Panc1 (cell line): ENCODE measurements around the gene VPS35L. TPM values are rescaled to one million over a fixed set of nuclear protein-coding genes. Genes with fewer than 3 reads are reported as not detected.

ENCODE experiments used
- ATAC-seq: fragments of 200-7000 bp; cut with Tn5 transposase; 2 replicates; pipeline ENCODE4 v1.9.1; 2020; ENCODE audit warnings: mild to moderate bottlenecking, moderate library complexity
- BruUV-seq: library from RNA; stranded (reverse); fragments of 400-500 nt; replicated peaks from 2 replicates; lab custom pipeline; 2021; lab: Mats Ljungman, UMichigan
- CTCF ChIA-PET: fragments of 300-600 bp; sonication (Branson Sonifier 250); formaldehyde crosslinking; loops from one replicate; lab custom pipeline; 2022; ENCODE audit warnings: antibody characterized with exemption; lab: Charles Lee
- POLR2A ChIA-PET: fragments of 300-600 bp; sonication (Branson Sonifier 250); formaldehyde crosslinking; loops from one replicate; lab custom pipeline; 2022; ENCODE audit warnings: antibody characterized with exemption; lab: Charles Lee
- DNase-seq: peaks from one replicate; pipeline ENCODE4 v3.0.0-alpha.2; 2010; ENCODE audit warnings: low read depth, low spot score
- H3K27ac ChIP-seq: 2 replicates; pipeline ENCODE4 v1.5.1; 2011; ENCODE audit warnings: mild to moderate bottlenecking, low read length, inconsistent platforms
- H3K27me3 ChIP-seq: fragments of 200-500 bp; sonication (Bioruptor generic); 2 replicates; pipeline ENCODE4 v1.6.0; 2014; ENCODE audit warnings: low read length, inconsistent platforms; ENCODE audit not compliant: control insufficient read depth, insufficient read depth
- H3K36me3 ChIP-seq: fragments of 200-500 bp; sonication (Bioruptor generic); 2 replicates; pipeline ENCODE4 v1.5.1; 2014; ENCODE audit warnings: inconsistent platforms, mild to moderate bottlenecking, low read length, moderate library complexity; ENCODE audit not compliant: control insufficient read depth, insufficient read depth
- H3K4me1 ChIP-seq: 2 replicates; pipeline ENCODE4 v1.5.1; 2011; ENCODE audit warnings: inconsistent platforms, mild to moderate bottlenecking, low read length, moderate library complexity; ENCODE audit not compliant: control insufficient read depth, insufficient read depth
- H3K4me3 ChIP-seq, 2 experiments: 2 replicates each; pipeline ENCODE4 v1.5.1; 2011 to 2012; ENCODE audit warnings: low read depth in 2 of 2, low read length in 2 of 2, mild to moderate bottlenecking in 2 of 2, inconsistent platforms in 1 of 2, moderate library complexity in 1 of 2
- H3K9me3 ChIP-seq: fragments of 200-500 bp; sonication (Bioruptor generic); 2 replicates; pipeline ENCODE4 v1.5.1; 2014; ENCODE audit warnings: low read depth, mild to moderate bottlenecking, inconsistent platforms, low read length, moderate library complexity; ENCODE audit not compliant: control insufficient read depth, insufficient read depth
- POLR2AphosphoS5 ChIP-seq: IDR thresholded peaks from 2 replicates; pipeline ENCODE4 v1.6.1; 2012; ENCODE audit warnings: mild to moderate bottlenecking, low read depth, low read length, moderate library complexity
- SIN3A ChIP-seq: IDR thresholded peaks from 2 replicates; pipeline ENCODE4 v1.6.1; 2012; ENCODE audit warnings: low read depth, mild to moderate bottlenecking, low read length, moderate library complexity, borderline replicate concordance; ENCODE audit not compliant: insufficient read depth
- TCF7L2 ChIP-seq: IDR thresholded peaks from 2 replicates; pipeline ENCODE4 v1.6.1; 2011; ENCODE audit warnings: mild to moderate bottlenecking, low read depth, low read length, inconsistent platforms
- in situ Hi-C: cut with HindIII; loops from 2 replicates; pipeline ENCODE4 v1.10.0; 2016; ENCODE audit warnings: low sequenced_read_pairs, low pct_unique_long_range_greater_than_20kb
- intact Hi-C: fragments of 100-400 bp; cut with micrococcal nuclease; formaldehyde crosslinking; loops from one replicate; pipeline ENCODE4 v1.10.0; 2022; ENCODE audit not compliant: unreplicated experiment
- total RNA-seq: library from RNA; stranded (reverse); gene quantifications from one replicate; pipeline ENCODE4 v1.2.1, GENCODE V29; 2021; ENCODE audit not compliant: unreplicated experiment
- TF ChIP-seq, protein P1 (sequence below): fragments of 450-650 bp; IDR thresholded peaks from 2 replicates; pipeline ENCODE4 v1.5.1; 2017; ENCODE audit warnings: mild to moderate bottlenecking
- TF ChIP-seq, protein P2 (sequence below), 2 experiments: IDR thresholded peaks; 2 replicates each; pipeline ENCODE4 v1.6.1; 2011 to 2012; ENCODE audit warnings: low read depth in 2 of 2, control low read depth in 1 of 2, low read length in 1 of 2, mild to moderate bottlenecking in 1 of 2, moderate library complexity in 1 of 2; ENCODE audit not compliant: insufficient read depth in 1 of 2

The VPS35L gene
- total RNA-seq, 1 experiment from 2014 or later: 124 TPM

DNA sequence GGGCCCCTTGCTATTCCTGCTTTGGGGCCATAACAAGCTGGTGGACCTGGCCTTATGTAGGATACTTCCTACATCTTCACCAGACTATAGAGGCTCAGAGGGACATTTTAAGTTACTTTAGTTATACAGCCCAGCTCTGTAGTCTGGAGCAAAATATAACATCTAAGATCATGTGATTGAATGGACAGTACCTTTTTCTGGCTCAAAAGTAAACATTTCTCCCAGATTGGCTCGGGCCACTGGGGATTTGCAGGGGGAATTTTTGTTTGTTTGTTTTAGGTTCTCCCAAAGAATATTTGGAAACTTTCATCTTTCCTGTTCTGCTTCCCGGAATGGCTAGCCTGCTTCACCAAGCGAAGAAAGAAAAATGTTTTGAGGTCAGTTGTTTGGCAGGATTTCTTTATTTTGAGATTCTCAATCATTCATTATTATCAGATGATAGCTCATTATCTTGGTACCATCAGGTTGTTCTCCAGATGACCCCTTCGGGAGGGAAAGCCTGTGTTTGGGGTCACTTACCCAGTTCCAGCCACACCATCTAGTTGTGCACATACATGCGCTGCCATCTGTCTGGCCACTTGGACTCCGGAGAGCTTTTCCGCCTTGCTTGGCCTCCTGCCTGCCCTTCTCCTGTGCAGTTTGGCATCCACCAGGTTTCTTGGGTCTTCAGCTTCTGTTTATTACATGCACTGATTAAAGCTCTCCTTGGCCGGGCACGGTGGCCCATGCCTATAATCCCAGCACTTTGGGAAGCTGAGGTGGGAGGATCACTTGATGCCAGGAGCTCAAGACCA is 179.8 kb downstream of the VPS35L start:
- Histone ChIP-seq H3K9me3 (no peaks in the 10 kb centered on the region), H3K27ac (no peak overlapping the region), H3K4me3 (no peak overlapping the region), H3K36me3 (no peaks in the 10 kb centered on the region), H3K27me3 (no peaks in the 10 kb centered on the region), H3K4me1 (no peaks in the 10 kb centered on the region)
- intact Hi-C loops: no loop called here
- BruUV-seq: no TSS peak
- POLR2A ChIA-PET: no interaction called here
- CTCF ChIA-PET: interaction anchor here (0.5 kb wide), 1 partner anchor 650 kb away, joined by 12 read pairs; no protein-coding TSS in a partner anchor
- ATAC-seq (no peak), DNase-seq (no peak)
- in situ Hi-C loops: no loop called here
- TF ChIP-seq TCF7L2: no peak

DNA sequence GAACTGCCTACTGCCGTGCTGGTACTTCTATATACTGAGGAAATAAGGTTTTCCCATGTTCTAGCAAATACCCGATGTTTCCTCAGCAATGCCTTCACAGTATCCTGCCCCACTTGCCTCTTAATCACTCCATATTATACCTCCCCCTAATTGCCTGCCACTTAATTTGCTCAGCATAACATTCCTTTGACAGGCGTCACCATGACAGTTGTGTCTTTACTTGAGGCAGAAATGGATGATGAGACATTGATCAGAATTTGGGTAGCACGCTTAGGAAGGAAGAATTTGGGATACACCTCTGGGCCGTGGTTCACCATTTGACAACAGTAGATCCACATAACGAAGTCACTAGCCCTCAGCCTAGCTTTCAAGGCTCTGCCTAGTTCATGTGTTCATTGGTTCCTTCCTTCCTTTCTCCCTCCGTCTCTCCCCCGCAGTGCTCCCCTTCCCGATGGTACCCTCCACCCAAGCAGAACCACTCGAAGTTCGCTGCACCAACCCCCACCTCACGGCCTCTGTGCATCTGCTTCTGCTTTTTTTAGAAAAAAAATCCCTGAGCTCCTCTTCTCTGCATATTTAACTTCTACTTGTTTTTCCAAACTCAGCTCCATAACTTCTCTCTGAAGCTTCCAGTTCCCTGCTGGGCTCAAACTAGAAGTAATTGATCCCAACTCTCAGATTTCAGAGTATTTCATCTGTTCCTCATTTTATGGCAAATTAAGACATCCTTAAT is 182.0 kb downstream of the VPS35L start:
- Histone ChIP-seq H3K4me3 (no peak overlapping the region), H3K36me3 (no peaks in the 10 kb centered on the region), H3K27me3 (no peaks in the 10 kb centered on the region), H3K9me3 (no peaks in the 10 kb centered on the region), H3K4me1 (no peaks in the 10 kb centered on the region), H3K27ac (no peak overlapping the region)
- BruUV-seq: no TSS peak
- CTCF ChIA-PET: interaction anchor here (0.6 kb wide), 1 partner anchor 154 kb away, joined by 3 read pairs; no protein-coding TSS in a partner anchor
- ATAC-seq: no peak
- DNase-seq: no peak
- POLR2A ChIA-PET: no interaction called here
- TF ChIP-seq, protein P1, sequence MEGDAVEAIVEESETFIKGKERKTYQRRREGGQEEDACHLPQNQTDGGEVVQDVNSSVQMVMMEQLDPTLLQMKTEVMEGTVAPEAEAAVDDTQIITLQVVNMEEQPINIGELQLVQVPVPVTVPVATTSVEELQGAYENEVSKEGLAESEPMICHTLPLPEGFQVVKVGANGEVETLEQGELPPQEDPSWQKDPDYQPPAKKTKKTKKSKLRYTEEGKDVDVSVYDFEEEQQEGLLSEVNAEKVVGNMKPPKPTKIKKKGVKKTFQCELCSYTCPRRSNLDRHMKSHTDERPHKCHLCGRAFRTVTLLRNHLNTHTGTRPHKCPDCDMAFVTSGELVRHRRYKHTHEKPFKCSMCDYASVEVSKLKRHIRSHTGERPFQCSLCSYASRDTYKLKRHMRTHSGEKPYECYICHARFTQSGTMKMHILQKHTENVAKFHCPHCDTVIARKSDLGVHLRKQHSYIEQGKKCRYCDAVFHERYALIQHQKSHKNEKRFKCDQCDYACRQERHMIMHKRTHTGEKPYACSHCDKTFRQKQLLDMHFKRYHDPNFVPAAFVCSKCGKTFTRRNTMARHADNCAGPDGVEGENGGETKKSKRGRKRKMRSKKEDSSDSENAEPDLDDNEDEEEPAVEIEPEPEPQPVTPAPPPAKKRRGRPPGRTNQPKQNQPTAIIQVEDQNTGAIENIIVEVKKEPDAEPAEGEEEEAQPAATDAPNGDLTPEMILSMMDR: no peak
- TF ChIP-seq, protein P2, sequence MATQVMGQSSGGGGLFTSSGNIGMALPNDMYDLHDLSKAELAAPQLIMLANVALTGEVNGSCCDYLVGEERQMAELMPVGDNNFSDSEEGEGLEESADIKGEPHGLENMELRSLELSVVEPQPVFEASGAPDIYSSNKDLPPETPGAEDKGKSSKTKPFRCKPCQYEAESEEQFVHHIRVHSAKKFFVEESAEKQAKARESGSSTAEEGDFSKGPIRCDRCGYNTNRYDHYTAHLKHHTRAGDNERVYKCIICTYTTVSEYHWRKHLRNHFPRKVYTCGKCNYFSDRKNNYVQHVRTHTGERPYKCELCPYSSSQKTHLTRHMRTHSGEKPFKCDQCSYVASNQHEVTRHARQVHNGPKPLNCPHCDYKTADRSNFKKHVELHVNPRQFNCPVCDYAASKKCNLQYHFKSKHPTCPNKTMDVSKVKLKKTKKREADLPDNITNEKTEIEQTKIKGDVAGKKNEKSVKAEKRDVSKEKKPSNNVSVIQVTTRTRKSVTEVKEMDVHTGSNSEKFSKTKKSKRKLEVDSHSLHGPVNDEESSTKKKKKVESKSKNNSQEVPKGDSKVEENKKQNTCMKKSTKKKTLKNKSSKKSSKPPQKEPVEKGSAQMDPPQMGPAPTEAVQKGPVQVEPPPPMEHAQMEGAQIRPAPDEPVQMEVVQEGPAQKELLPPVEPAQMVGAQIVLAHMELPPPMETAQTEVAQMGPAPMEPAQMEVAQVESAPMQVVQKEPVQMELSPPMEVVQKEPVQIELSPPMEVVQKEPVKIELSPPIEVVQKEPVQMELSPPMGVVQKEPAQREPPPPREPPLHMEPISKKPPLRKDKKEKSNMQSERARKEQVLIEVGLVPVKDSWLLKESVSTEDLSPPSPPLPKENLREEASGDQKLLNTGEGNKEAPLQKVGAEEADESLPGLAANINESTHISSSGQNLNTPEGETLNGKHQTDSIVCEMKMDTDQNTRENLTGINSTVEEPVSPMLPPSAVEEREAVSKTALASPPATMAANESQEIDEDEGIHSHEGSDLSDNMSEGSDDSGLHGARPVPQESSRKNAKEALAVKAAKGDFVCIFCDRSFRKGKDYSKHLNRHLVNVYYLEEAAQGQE (IDR thresholded peaks at IDR 0.05; ENCODE audit: insufficient read depth in 1 of 2, low read depth in 2 of 2, low read length in 1 of 2): no peak
- TF ChIP-seq POLR2AphosphoS5 (no peak), TCF7L2 (no peak), SIN3A (no peak)
- in situ Hi-C loops (no loop called here), intact Hi-C loops (no loop called here)
